ENCODE data around the gene LAMB3.
"Not testable (repeated sequence)": the region's sequence is repeated elsewhere in the genome, so short reads cannot be mapped to it uniquely, and the experiment has no call there.

Gene LAMB3

DNA sequence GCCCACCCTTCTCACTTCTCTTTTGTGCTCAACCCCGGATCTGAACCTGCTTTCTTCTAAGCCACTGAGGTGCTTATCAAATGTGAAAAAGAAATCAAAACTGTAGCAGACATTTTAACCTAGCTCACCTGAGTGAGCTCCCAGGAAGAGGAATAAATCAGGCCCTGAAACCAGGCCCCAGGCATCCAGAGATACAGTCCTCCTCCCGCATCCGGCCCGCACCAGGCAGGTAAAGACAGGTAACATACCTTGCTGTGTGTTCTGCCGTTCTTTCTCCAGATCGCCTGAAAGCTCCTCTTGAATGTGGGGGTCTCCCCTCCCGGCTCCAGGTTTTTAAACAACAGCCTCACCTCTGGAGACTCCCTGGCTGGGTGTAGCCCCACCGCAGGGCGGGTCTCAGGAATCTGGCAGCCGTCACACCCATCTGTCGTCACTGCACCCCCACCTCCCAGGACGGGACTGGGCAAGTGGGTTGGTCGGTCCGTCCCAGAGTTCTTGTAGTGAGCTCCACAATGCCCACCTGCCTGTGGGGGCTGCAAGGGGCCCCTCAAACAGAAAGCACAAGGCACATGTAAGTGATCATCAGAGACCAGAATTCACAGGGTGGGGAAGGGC is at the start of gene LAMB3:
TSS of gene LAMB3 (minus strand) at position 305 of the 615 bp plus-strand sequence. CDS start 1,481 bp downstream, outside the sequence.
- DNase-seq (ENCODE audit: low read depth): no peak

DNA sequence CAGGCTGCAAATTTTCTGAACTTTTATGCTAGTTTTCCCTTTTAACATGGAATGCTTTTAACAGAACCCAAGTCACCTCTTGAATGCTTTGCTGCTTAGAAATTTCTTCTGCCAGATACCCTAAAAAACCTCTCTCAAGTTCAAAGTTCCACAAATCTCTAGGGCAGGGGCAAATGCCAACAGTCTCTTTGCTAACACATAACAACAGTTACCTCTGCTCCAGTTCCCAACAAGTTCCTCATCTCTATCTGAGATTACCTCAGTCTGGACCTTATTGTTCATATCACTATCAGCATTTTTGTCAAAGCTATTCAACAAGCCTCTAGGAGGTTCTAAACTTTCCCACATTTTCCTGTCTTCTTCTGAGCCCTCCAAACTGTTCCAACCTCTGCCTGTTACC is 48.5 kb upstream of the LAMB3 start:
- not testable (repeated sequence) for DNase-seq (ENCODE audit: low read depth)

DNA sequence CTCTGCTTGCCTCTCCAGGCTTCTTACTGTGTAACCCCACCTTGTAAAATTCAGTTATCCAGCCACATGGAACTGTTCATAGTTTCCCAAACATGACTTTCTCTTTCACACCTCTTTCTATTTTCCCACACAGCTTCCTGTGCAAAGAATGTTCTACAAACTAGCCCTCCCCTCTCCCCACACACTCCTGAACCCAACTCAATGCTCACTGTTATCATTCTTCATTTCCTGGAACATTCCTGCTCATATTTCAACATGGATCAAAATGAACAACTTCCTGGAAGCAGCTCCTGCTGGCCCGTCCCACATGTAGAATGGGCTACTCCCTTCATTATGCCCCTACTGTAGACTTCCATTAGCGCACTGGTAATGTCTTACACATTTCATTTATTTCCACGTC is 44.9 kb upstream of the LAMB3 start:
- no peak for DNase-seq (ENCODE audit: low read depth)

DNA sequence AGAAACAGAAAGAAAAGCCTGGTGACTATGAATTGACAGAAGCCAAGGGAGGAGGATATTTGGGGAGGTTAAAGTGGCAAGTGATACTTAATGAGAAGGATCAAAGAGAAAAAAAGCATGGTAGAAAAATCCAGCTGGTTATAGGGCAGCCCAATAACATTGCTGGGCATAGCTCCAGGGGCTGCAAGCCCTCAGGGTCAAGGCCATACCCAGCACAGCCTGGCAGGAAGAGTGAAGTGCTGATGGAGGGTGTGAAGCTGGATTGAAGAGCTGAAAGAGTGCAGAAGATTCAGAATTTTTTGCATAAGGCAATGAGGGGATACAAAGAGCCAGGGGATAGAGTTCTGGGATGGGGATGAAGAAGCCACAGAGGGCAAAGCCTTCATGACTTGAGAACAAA is 44.4 kb upstream of the LAMB3 start:
- DNase-seq (ENCODE audit: low read depth): no peak

DNA sequence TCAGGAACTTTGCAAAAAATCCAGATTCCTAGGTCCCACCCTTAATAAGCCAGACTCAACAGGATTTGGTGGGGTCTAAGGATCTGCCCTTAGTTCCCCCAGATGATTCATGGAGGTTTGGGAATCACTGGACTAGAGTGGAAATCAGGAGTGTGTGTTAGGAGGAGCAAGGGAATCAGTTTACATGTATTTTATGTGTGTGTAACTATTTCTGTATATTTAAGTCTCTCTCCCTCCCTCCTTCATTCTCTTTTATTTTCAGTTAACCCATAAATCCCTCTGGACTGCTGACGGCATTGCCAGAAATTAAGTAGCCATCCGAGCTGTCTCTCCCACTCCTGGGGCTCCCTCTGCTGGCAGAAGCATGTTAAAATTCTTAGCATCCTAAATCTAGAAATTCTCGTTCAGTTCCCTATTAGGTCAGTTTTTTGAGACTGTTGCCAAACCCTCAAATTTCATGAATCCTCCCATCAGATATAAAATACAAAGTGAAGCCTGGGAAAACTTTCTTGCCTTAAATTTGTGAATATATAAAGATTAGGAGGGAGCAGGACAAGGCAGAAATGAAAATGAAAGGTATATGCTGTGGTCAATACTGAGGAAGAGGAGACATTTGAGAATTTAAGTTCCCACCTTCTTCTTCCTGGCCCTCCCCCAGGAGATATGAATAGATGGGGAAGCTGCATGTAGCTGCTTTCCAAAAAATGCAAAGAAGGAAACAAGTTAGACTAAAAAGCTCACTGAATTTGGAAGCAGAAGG is 40.7 kb upstream of the LAMB3 start:
- peak; percentile 53 for DNase-seq (ENCODE audit: low read depth)

DNA sequence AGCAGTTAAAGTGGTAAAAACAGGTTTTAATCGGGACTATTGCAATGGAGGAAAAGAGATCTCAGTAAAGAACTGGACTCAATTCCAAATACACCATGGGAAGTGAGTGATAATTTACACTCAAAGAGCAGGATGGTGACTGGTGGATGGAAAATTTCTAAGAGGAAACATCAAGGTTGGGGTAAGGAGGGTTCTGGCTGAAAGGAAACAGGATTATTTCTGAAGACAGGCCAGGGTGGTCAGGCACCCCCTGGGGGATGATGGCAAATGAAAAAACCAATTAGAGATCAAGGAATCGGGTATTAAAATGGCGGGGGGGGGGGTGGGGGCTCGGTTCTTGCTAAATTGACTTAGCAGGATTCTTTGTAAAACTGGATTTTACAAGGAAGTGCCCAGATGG is 40.1 kb upstream of the LAMB3 start:
- no peak for DNase-seq (ENCODE audit: low read depth)

DNA sequence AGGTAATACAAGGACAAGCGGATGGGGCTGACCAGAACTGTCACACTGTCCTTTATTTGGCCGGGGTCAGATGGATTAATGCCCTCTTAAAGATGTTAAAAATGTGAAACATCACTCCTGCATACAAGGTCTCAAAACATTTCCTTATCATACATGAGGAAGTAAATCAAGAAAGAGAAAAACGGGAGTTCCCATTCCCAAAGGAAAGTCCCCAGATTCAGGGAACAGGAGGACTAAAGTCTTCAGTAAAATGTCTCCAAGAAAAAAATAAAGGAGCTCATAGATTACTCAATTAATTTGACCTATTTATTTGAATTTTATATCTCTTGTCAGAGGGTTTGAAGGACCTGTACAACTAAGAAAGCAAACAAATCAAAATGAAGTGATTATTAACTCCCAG is 39.0 kb upstream of the LAMB3 start:
- no peak for DNase-seq (ENCODE audit: low read depth)

DNA sequence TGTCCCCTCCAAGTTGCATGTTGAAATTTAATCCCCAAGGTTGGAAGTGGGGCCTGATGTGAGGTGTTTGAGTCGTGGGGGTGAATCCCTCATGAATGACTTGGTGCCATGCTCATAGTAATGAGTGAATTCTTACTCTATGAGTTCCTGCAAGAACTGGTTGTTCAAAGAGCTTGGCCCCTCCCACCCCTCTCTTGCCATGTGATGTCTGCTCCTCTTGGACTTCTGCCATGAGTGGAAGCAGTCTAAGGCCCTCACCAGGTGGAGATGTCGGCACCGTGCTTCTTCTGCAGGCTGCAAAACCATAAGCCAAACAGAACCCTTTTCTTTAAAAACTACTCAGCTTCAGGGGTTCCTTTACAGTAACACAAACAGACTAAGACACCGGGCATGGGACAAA is 37.3 kb upstream of the LAMB3 start:
- no peak for DNase-seq (ENCODE audit: low read depth)

DNA sequence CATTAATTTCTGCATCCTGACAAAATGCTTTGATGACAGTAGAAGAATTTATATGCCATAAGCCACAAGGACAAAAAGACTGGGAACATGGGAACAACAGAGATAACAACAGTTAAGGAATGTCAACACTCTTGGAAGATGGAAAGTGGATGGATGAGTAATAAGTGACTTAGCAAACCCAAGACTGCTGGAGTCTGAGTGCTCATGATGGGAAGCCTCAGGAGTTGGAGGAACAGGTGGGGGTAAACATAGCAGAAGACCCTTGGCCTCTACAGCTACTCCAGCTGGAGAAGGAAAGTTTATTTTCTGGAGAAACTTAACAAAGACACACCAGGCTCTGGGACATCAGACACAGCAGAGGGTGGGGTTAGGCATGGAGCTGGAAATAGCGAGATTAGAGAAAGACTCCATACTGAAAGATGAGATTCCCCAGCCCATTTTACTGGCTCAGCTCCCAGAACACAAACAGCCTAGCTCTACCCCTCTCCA is 36.6 kb upstream of the LAMB3 start:
- DNase-seq (ENCODE audit: low read depth): no peak

DNA sequence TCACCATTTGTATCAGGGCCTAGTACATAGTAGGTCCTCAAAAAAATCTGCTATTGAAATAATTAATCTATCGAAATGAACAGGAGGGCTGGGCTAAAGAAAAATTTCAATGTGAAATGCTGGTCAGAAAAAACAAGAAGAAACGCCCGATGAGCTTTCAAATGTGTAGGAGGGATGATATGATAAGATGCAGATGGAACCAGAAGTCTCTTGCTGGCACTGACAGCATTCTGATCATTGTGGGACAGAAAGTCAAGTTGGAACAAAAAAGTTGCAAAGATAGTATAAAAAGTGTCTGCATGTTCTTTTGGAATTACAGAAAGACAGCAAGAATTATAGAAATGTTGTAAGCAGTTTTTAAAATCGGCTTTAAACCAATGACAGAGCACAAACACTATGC is 34.1 kb upstream of the LAMB3 start:
- no peak for DNase-seq (ENCODE audit: low read depth)

DNA sequence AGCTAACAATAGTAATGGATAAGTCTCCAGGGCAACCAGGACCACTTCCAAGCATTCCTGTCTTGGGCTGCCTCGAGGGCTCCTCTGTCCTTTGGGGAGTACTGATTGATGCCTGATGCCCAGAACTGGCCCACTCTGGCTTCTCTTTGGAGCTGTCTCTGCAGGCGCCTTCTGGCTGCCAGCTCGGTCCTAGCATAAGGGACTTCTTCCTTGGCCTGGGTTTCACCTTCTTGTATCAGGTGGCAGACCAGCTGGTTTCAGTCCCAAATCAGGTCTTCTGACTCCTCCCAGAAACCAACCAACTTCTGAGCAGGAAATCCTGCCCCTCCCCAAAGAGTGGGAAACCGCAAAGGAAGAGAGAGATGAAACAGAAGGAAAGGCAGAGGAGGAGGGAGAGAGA is 33.6 kb upstream of the LAMB3 start:
- DNase-seq (ENCODE audit: low read depth): no peak

DNA sequence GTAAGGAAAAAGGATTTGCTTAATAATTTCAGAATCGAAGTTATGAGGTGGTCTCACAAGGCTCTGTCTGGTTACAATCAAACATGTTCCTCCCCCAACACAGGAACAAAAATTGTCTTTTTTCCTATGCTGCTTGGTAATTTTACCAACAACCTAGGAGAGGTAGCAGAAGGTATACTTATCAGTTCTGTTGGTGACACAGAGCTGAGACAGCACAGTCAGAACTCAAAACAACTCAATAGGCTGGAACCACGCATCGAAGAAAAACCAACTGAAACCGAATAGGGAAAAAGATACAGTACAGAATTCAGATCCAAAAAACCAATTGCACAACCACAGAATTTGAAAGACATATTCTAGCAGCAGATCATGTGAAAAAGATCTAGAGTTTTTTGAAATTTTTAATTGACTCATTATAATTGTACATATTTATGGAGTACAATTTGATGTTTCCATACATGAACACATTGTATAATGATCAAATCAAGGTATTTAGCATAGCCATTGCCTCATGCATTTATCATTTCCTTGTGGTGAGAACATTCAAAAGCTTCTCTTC is 26.8 kb upstream of the LAMB3 start:
- DNase-seq (ENCODE audit: low read depth): no peak

DNA sequence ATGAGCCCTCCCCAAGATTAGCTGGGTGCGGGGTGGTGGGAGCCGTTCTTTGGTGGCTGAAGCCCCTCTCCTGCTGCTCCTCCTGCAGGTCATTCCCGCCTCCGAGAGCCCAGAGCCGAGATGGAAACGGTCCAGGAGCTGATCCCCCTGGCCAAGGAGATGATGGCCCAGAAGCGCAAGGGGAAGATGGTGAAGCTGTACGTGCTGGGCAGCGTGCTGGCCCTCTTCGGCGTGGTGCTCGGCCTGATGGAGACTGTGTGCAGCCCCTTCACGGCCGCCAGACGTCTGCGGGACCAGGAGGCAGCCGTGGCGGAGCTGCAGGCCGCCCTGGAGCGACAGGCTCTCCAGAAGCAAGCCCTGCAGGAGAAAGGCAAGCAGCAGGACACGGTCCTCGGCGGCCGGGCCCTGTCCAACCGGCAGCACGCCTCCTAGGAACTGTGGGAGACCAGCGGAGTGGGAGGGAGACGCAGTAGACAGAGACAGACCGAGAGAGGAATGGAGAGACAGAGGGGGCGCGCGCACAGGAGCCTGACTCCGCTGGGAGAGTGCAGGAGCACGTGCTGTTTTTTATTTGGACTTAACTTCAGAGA is 23.4 kb upstream of the LAMB3 start:
- DNase-seq (ENCODE audit: low read depth): no peak

DNA sequence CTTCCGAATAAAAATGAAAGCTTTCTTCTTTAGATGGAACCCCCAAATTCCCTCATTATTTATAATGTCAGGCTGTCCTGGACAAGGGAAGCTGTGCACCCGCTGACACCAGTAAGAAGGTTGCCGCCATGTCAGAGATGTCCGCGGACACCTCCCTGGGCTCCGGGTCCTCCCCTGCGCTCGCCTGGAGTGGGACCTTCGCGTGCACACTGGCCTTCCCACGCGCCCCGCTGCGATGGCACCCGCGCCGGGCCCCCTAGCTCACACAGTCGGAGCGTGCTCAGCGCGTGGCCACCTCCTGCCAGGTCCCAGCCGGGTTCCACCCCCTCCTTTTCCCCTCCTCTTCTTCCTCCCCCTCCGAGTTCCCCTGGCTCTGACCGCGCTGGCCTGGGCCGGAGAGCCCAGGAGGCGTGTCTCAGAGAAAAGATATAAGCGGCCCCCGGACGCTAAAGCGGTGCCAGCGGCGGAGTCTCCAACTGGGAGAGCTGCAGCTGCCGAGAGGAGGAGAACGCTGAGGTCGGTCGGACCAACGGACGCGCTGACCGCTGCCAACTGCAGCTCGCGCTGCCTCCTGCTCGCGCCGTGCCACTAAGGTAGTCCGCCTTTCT is 22.8 kb upstream of the LAMB3 start, which contains the start of gene G0S2:
TSS of gene G0S2 (plus strand) at position 456 of the 608 bp plus-strand sequence. CDS start 273 bp downstream, outside the sequence.
- DNase-seq (ENCODE audit: low read depth): peak; percentile 32

DNA sequence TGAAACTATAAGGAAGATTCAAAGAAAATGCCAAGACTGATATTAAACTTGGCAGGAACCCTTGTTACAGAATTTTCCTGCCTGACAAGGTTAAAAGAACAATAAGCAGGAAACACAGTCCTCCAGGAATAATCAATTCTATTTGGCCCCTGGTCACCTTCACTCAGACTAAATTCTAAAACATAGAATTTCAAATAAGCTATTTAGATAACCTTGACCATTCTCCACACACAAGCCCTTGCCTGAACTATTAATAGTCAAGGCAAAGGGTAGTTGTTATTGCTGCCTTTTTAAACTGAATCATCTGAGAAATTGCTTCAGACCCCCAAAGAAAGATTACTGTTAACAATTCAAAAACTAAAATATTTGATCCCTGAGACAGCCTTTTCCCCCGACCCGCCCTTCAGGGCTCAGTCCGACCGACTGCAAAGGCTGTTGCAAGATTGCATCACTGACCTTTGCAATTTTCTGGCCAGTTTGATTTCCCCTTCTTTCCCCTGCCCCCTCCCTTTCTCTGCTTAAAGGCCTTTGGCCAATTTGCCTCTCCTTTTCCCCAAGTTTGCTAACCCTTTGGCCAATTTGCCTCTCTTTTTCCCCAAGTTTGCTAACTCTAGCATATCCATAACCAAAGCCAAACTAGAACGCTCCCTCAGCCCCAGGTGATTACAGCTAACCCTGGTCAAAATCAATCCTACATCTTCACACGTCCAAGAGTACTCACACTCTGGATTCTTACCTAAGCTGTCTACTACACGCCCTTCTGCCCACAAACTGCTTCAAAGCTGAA is 21.6 kb upstream of the LAMB3 start:
- DNase-seq (ENCODE audit: low read depth): no peak

DNA sequence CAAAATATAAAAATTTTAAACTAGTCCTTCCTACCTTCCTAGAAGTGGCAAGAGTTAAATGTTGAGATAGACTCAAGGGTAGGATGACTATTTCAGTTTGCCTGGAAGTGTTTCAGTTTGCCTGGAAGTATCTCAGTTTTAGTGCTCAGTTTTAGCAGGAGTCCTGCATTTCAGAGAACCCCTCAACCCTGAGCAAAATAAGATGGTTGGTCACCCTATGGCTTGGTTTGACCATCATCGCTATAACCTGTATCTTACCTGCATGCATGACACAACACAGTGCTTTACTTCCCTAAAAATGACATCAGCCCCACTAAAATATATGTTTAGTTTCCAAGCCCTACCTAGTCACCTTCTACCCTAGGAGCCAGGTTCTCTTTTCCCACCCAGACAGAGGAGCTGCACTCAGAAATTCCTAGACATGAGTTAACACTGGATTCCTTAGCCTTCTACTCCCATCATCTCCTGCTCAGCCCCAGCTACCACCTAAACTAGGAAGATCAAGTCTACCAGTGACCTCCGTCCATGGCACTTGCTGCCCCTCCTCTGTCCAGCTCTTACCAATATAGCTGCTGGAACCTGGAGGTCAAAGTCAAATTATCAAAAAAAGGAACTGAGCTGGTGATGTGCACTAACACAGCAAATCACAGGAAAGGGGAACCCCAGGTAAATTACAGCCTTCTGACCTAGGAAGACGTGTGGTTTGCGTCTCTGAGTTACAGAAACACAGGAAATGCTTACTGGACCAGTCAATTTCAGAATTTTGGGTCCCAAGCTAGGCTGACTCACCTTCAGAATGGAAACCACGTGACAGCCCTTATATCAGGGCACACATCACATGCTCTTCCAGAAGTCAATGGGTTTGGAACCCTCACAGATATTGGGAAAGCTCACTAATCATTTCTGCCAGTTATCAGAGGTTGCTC is 20.7 kb upstream of the LAMB3 start:
- no peak for DNase-seq (ENCODE audit: low read depth)

DNA sequence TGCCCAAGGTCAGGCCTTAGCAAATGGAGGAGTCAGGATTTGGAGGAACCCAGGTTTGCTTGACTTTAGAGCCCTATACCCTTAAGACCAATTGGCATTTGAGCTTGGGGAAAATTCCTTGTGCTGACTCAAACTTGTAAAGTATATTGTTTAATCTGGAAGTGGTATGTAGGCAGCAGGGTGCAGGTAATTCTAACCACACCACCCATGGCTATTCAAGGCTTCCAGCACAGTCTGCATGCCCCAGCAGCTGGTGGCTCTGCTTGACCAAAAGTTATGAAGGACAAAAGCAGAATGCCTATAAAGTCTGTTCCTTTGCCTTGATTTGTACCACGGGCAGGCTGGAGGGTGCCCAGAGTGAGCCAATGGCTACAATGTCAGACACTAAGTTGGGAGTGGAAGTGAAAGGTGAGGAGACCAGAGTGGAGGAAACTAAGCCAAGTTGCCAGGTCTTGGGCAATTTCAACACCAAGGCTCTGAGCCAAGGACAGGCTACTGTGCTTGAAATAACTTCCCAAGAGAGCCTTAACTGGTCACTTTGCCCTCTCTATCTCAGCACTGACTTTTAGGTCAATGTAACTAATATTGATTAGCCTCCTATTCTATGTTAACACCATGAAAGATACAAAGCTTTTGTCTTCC is 18.3 kb upstream of the LAMB3 start:
- DNase-seq (ENCODE audit: low read depth): no peak

DNA sequence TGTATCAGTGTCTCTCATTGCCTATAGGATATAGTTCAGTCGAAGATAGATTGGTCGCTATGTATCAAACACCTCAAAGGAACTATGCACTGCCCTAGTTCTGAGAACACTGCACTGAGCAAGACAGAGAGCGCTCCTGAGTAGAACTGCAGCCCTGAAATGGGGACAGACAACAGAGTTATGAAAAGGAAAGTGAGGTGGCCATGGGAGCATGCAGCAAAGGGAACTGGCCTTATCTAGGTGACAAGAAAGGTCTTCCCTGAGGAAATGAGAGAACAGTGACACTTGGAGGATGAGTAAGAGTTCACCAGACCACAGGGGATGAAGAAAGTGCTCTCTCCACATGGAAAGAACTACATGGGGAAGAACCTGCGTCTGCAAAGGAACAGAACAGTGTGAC is 15.5 kb upstream of the LAMB3 start:
- DNase-seq (ENCODE audit: low read depth): no peak

DNA sequence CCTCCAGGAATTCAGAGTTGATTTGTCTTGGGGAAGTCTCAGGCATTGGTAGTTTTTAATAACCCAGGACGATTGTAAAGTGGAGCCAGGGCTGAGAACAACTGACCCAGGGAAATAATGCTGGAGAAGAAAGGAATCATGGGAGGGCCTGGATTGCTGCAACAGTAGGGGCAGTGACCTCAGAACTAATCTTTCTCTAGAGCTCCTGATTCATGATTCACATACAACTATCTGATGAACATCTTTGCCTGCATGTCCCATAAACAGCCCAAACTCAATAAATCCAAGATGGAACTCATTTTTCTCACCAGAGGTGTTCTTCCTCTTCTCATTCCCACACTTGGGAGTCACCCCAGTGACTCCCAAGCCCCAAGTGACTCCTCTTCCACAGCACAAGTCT is 14.9 kb upstream of the LAMB3 start:
- no peak for DNase-seq (ENCODE audit: low read depth)

DNA sequence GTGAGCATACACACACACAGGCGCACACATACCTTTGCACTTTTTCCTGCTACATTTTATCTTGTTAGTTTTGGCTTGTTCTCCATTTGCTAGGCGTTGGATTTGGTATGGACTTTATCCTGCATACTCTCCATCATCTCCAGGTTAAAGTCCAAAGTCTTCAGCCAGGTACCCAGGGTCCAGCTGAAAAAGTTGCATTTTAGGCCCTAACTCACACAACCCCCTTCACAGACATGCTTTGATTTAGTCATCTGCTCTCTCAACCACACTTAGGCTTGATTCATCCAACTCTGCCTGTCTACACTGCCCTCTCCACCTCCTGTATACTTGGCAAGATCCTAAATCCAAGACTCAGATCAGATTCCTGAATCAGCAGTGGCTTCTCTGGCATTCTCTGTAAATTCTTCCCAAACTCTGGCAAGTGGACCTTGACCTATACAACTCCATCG is 10.7 kb upstream of the LAMB3 start:
- DNase-seq (ENCODE audit: low read depth): no peak
